ENCODE results near the gene SIGLEC11. TPM values are rescaled to one million over a fixed set of nuclear protein-coding genes. Genes with fewer than 3 reads are reported as not detected.

The SIGLEC11 gene
- polyA plus RNA-seq, 2 of the 4 experiments (the other 2 are of a cell fraction), result not detected

DNA sequence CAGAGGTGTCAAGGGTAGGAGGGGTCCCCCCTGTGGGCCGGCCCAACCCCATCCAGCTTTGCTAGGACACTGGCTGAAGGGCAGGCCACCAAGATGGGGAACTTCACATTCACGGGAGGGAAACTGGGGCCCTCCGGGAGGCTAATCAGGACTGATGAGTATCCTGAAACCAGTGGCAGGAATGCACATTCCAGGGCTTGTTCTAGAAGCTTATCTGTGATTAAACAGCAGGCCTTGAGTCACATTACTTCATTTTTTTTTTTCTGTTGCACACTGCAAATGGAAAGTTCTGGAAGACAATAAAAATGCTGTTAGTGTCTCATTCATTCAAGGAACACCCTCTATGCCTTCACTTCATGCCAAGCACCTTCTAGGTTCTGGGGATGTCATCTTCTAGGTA is 15.5 kb upstream of the SIGLEC11 start:
- CTCF ChIA-PET, result interaction anchor here (0.6 to 6.8 kb wide), 8 partner anchors 10 to 173 kb away, joined by 3 to 43 read pairs (median 4); partner anchors contain the start of gene NUP62
- no peak for FAIRE-seq
- no peak for TF ChIP-seq KDM1A (IDR thresholded peaks at IDR 0.05; ENCODE audit: low read depth)
- TF ChIP-seq, protein P1, sequence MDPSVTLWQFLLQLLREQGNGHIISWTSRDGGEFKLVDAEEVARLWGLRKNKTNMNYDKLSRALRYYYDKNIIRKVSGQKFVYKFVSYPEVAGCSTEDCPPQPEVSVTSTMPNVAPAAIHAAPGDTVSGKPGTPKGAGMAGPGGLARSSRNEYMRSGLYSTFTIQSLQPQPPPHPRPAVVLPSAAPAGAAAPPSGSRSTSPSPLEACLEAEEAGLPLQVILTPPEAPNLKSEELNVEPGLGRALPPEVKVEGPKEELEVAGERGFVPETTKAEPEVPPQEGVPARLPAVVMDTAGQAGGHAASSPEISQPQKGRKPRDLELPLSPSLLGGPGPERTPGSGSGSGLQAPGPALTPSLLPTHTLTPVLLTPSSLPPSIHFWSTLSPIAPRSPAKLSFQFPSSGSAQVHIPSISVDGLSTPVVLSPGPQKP (IDR thresholded peaks at IDR 0.05; ENCODE audit: low read depth, low read length), result no peak
- no peak for TF ChIP-seq TP53 (CRISPR knock-in tag; IDR thresholded peaks at IDR 0.05)
- TF ChIP-seq, protein P2, sequence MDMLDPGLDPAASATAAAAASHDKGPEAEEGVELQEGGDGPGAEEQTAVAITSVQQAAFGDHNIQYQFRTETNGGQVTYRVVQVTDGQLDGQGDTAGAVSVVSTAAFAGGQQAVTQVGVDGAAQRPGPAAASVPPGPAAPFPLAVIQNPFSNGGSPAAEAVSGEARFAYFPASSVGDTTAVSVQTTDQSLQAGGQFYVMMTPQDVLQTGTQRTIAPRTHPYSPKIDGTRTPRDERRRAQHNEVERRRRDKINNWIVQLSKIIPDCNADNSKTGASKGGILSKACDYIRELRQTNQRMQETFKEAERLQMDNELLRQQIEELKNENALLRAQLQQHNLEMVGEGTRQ (IDR thresholded peaks at IDR 0.05), result no peak
- no peak for TF ChIP-seq RFX5 (IDR thresholded peaks at IDR 0.05)
- TF ChIP-seq, protein P3, sequence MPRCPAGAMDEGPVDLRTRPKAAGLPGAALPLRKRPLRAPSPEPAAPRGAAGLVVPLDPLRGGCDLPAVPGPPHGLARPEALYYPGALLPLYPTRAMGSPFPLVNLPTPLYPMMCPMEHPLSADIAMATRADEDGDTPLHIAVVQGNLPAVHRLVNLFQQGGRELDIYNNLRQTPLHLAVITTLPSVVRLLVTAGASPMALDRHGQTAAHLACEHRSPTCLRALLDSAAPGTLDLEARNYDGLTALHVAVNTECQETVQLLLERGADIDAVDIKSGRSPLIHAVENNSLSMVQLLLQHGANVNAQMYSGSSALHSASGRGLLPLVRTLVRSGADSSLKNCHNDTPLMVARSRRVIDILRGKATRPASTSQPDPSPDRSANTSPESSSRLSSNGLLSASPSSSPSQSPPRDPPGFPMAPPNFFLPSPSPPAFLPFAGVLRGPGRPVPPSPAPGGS (IDR thresholded peaks at IDR 0.05), result no peak
- no peak for TF ChIP-seq RARB (CRISPR knock-in tag; IDR thresholded peaks at IDR 0.05)
- no peak for TF ChIP-seq HEYL (CRISPR knock-in tag; IDR thresholded peaks at IDR 0.05)
- no peak for TF ChIP-seq FOXS1 (CRISPR knock-in tag; IDR thresholded peaks at IDR 0.05)
- no peak for TF ChIP-seq GATA3 (IDR thresholded peaks at IDR 0.05; ENCODE audit: borderline replicate concordance)
- TF ChIP-seq ZSCAN20 (CRISPR knock-in tag; IDR thresholded peaks at IDR 0.05), result no peak
- no peak for TF ChIP-seq FOSL2 (IDR thresholded peaks at IDR 0.05)
- TF ChIP-seq FOSL2 (CRISPR knock-in tag; IDR thresholded peaks at IDR 0.05), result no peak
- no peak for TF ChIP-seq SREBF2 (IDR thresholded peaks at IDR 0.05)
- no peak for TF ChIP-seq KDM5A (IDR thresholded peaks at IDR 0.05)
- no peak for TF ChIP-seq CBX8 (IDR thresholded peaks at IDR 0.05)
- TF ChIP-seq SMC3 (IDR thresholded peaks at IDR 0.05), result no peak
- no peak for TF ChIP-seq POLR2AphosphoS2 (conservative IDR thresholded peaks at IDR 0.05; ENCODE audit: low read length)
- no peak for TF ChIP-seq EP300 (IDR thresholded peaks at IDR 0.05)
- TF ChIP-seq RAD21 (conservative IDR thresholded peaks at IDR 0.05 in 1 of 2, IDR thresholded peaks at IDR 0.05 in 1 of 2), result no peak
- TF ChIP-seq NFE2L2 (conservative IDR thresholded peaks at IDR 0.05; ENCODE audit: low read length), result no peak
- Histone ChIP-seq H3K4me3 (no peak overlapping the region), H3K27ac (no peak overlapping the region), H3K4me2 (no peak overlapping the region), H3K9me3 (no peaks in the 10 kb centered on the region), H3K4me1 (no peaks in the 10 kb centered on the region)
- POLR2A ChIA-PET, result no interaction called here
- no peak for ATAC-seq
- WGBS (ENCODE audit: missing lambda C conversion rate), result 73% methylated on average over 3 of the region's 3 CpGs
- no peak for DNase-seq (ENCODE audit: low read depth in 1 of 2, low spot score in 1 of 2)

DNA sequence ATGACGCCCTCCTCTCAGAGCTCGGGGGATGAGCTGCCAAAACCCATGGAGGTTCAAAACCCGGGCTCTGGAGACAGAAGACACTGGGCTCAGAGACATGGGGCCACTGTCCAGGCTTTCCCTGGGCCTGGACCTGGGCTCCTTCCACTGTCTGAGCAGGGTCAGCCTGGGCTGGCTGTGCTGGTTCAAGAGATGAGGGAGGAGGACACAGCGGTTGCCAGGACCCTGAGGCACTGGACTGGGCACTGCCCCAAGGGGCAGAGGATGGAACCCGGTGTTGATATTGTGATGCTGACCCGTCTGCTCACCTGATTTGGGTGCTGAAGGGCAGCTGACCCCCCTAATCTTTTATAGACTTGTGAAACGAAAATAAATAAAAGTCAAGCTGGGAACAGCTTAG is 14.1 kb upstream of the SIGLEC11 start:
- H3K9me3 ChIP-seq, result no peaks in the 10 kb centered on the region
- no peak overlapping the region for H3K4me3 ChIP-seq
- no peaks in the 10 kb centered on the region for H3K4me1 ChIP-seq
- ATAC-seq (no peak), FAIRE-seq (no peak), DNase-seq (ENCODE audit: low read depth in 1 of 2, low spot score in 1 of 2) (no peak)
- 66% methylated on average over 7 of the region's 7 CpGs for WGBS (ENCODE audit: missing lambda C conversion rate)
- TF ChIP-seq NR3C1 (IDR thresholded peaks at IDR 0.05) (no peak), HOXB5 (CRISPR knock-in tag; IDR thresholded peaks at IDR 0.05) (no peak), KDM1A (IDR thresholded peaks at IDR 0.05; ENCODE audit: low read depth) (no peak), ZC3H11A (IDR thresholded peaks at IDR 0.05) (no peak), HOXB13 (CRISPR knock-in tag; IDR thresholded peaks at IDR 0.05; ENCODE audit: low read depth) (no peak), NPAS2 (CRISPR knock-in tag; IDR thresholded peaks at IDR 0.05; ENCODE audit: borderline replicate concordance) (no peak), MYC (IDR thresholded peaks at IDR 0.05; ENCODE audit: borderline replicate concordance, low read length) (no peak)
- TF ChIP-seq, protein P2 (IDR thresholded peaks at IDR 0.05), result no peak
- no peak overlapping the region for H3K27ac ChIP-seq
- CTCF ChIA-PET, result interaction anchor here (1.2 to 6.8 kb wide), 4 partner anchors 12 to 172 kb away, joined by 3 to 43 read pairs (median 14); no protein-coding TSS in a partner anchor
- POLR2A ChIA-PET, result no interaction called here
- no peak overlapping the region for H3K4me2 ChIP-seq

Measured in A549 (cell line).